ENCODE data around the gene RAPGEF2. TPM values are rescaled to one million over a fixed set of nuclear protein-coding genes. Genes with fewer than 3 reads are reported as not detected.

RAPGEF2 gene
- total and polyA plus RNA-seq, 11 donors, result 10.6 to 75.9 (median 51.2) TPM

GRCh38 chr4:159155119-159155518 is 52.2 kb downstream of the RAPGEF2 start:
- no peak for TF ChIP-seq POLR2A (IDR thresholded peaks at IDR 0.05)
- no peak for TF ChIP-seq CTCF (IDR thresholded peaks at IDR 0.05)
- H3K4me1 ChIP-seq, result peaks cover under 1 to 94% (median 62%) of the 10 kb centered on the region in 12 donors
- no peak for DNase-seq
- no peak for ATAC-seq
- intact Hi-C loops (cut with DNase I), result loop anchor here in 1 of 10 donors (5.0 kb wide), 1 partner anchor 48 kb away; no protein-coding TSS in a partner anchor
- H3K27ac ChIP-seq, result no peak overlapping the region
- H3K9me3 ChIP-seq, result no peaks in the 10 kb centered on the region
- no peaks in the 10 kb centered on the region for H3K36me3 ChIP-seq
- WGBS, 4 donors, result 61 to 73% (median 67%) methylated on average over 4 of the region's 4 CpGs
- H3K4me3 ChIP-seq, result no peak overlapping the region
- H3K27me3 ChIP-seq, result no peaks in the 10 kb centered on the region

GRCh38 chr4:159158083-159158617 is 55.3 kb downstream of the RAPGEF2 start:
- TF ChIP-seq POLR2A (IDR thresholded peaks at IDR 0.05) (no peak), CTCF (IDR thresholded peaks at IDR 0.05) (no peak)
- intact Hi-C loops (cut with DNase I), result loop anchor here in 1 of 10 donors (5.0 kb wide), 1 partner anchor 51 kb away; no protein-coding TSS in a partner anchor
- peak overlapping the region in 3 of 12 donors; percentile 8 to 41 (median 28) for H3K27ac ChIP-seq
- H3K4me3 ChIP-seq, result no peak overlapping the region
- no peaks in the 10 kb centered on the region for H3K27me3 ChIP-seq
- H3K9me3 ChIP-seq, result no peaks in the 10 kb centered on the region
- ATAC-seq (no peak), DNase-seq (no peak)
- peaks cover 6 to 92% (median 65%) of the 10 kb centered on the region in 12 donors for H3K4me1 ChIP-seq
- no peaks in the 10 kb centered on the region for H3K36me3 ChIP-seq

- H3K4me1 ChIP-seq, result peaks cover 6 to 89% (median 57%) of the 10 kb centered on the region in 12 donors
- intact Hi-C loops (cut with DNase I), result loop anchor here in 1 of 10 donors (5.0 kb wide), 1 partner anchor 52 kb away; no protein-coding TSS in a partner anchor
- H3K27me3 ChIP-seq, result no peaks in the 10 kb centered on the region
- H3K4me3 ChIP-seq, result no peak overlapping the region
- H3K27ac ChIP-seq, result peak overlapping the region in 1 of 12 donors; percentile 18
- TF ChIP-seq POLR2A (IDR thresholded peaks at IDR 0.05) (no peak), CTCF (IDR thresholded peaks at IDR 0.05) (no peak)
- no peaks in the 10 kb centered on the region for H3K36me3 ChIP-seq
- 57 to 67% (median 63%) methylated on average over 5 of the region's 5 CpGs for WGBS, 4 donors
- DNase-seq, result no peak
- no peaks in the 10 kb centered on the region for H3K9me3 ChIP-seq
- no peak for ATAC-seq
Measured at GRCh38 chr4:159158985-159159384, 56.1 kb downstream of the RAPGEF2 start.

- no peak overlapping the region for H3K4me3 ChIP-seq
- TF ChIP-seq CTCF (IDR thresholded peaks at IDR 0.05), result no peak
- no peak for TF ChIP-seq POLR2A (IDR thresholded peaks at IDR 0.05)
- no peak for DNase-seq
- H3K9me3 ChIP-seq, result no peaks in the 10 kb centered on the region
- H3K27ac ChIP-seq, result peak overlapping the region in 1 of 12 donors; percentile 18
- intact Hi-C loops (cut with DNase I), result loop anchor here in 1 of 10 donors (5.0 kb wide), 1 partner anchor 52 kb away; no protein-coding TSS in a partner anchor
- no peak for ATAC-seq
- 29 to 40% (median 35%) methylated on average over 2 of the region's 2 CpGs for WGBS, 4 donors
- no peaks in the 10 kb centered on the region for H3K27me3 ChIP-seq
- H3K4me1 ChIP-seq, result peaks cover 6 to 83% (median 53%) of the 10 kb centered on the region in 12 donors
- H3K36me3 ChIP-seq, result no peaks in the 10 kb centered on the region
Measured at GRCh38 chr4:159159611-159160010, 56.7 kb downstream of the RAPGEF2 start.
